ENCODE measurements around the gene ARHGEF16.
A peak's percentile ranks its signal among the peaks of the same experiment; 100 is the strongest.

The ARHGEF16 gene
- total RNA-seq: 0 to 0.72 (median 0) reads per million in 9 experiments

GRCh38 chr1:3453891-3454810 is at the start of gene ARHGEF16:
ARHGEF16 (plus strand) TSS chr1:3454665; CDS start chr1:3463085, 8,420 bp downstream.
- peaks cover 33 to 35% of the 10 kb centered on the region in 2 donors for H3K27me3 Mint-ChIP-seq
- H3K36me3 Mint-ChIP-seq (ENCODE audit: insufficient read depth): no peaks in the 10 kb centered on the region
- peak within 1 kb of the TSS; percentile 70 to 77 for H3K4me3 Mint-ChIP-seq
- H3K9me3 Mint-ChIP-seq: no peaks in the 10 kb centered on the region
- DNase-seq (peak in 1 of 3 experiments; percentile 28), ATAC-seq (replicated peaks) (peak; percentile 64)
- H3K4me1 Mint-ChIP-seq (ENCODE audit: low read depth in 2 of 2): peaks cover 3 to 7% of the 10 kb centered on the region in 2 donors
- peak within 1 kb of the TSS in 1 of 2 donors; percentile 10 for H3K27ac Mint-ChIP-seq

DNA sequence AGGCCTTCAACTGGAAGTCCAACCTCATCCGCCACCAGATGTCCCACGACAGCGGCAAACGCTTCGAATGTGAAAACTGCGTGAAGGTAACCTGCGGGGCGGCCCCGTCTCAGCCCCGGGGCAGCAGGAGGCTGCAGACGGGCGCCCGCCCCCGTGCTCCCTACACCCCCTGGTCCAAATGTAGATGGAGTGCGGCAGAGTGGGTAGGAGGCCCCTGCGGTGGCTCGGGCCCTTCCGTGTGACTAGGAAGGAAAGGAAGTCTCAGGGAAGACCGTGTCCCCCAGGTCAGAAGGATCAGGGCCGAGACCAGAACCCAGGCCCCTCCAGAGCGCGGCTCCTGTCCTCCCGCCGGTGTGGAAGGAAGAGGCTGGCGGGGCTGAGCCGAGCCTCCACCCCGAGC is 49.7 kb upstream of the ARHGEF16 start:
- ATAC-seq (replicated peaks): no peak
- Mint-ChIP-seq H3K27me3 (peaks cover 6 to 8% of the 10 kb centered on the region in 2 donors), H3K4me3 (no peak overlapping the region)

GRCh38 chr1:3405491-3405890 is 49.0 kb upstream of the ARHGEF16 start:
- ATAC-seq (replicated peaks) (no peak), DNase-seq (no peak)
- no peak overlapping the region for H3K4me3 Mint-ChIP-seq

More for the DNA sequence above, 49.7 kb upstream of the ARHGEF16 start:
- Mint-ChIP-seq H3K36me3 (ENCODE audit: insufficient read depth) (no peaks in the 10 kb centered on the region), H3K9me3 (no peaks in the 10 kb centered on the region), H3K27ac (no peak overlapping the region), H3K4me1 (ENCODE audit: low read depth in 2 of 2) (no peaks in the 10 kb centered on the region)
- no peak for DNase-seq

DNA sequence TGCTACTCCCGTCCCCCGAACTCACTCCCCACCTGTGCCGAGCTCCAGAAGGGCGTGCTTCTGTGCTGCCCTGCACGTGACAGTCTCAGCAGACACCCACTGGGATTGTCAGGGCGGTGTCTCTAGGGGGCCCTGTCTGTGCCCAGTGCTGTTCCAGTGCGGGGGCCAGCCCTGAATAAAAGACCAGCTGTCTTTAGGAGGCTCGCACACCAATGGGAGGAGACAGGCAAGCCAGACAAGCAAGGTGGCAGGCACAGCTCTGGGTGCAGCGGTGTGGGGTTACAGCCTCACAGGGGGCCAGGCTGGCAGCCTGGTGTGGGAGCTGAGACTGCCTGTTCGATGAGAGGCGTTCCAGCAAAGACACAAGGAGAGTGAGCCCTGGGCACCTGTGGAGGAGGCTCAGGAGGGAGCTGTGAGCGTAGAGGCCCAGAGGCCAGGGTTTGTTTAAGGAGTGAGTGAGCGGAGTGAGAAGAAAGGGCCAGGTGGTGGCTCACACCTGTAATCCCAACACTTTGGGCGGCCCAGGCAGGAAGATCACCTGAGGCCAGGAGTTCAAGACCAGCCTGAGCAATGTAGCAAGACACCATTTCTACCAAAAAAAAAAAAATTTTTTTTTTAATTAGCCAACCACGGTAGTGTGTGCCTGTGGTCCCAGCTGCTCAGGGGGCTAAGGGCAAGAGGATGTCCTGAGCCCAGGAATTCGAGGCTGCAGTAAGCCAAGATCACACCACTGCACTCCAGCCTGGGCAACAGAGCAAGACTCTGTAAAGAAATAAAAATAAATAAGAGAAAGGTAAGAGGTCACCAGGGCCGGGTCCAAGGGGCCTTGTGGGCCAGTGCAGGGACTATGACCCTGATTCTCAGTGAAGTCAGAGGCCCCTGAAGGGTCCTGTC is 48.2 kb upstream of the ARHGEF16 start:
- H3K4me3 Mint-ChIP-seq: no peak overlapping the region
- no peak for DNase-seq
- H3K9me3 Mint-ChIP-seq: no peaks in the 10 kb centered on the region
- ATAC-seq (replicated peaks): no peak
- peaks cover 6 to 8% of the 10 kb centered on the region in 2 donors for H3K27me3 Mint-ChIP-seq
- peak overlapping the region in 1 of 2 donors; percentile 57 for H3K27ac Mint-ChIP-seq
- no peaks in the 10 kb centered on the region for H3K36me3 Mint-ChIP-seq (ENCODE audit: insufficient read depth)
- no peaks in the 10 kb centered on the region for H3K4me1 Mint-ChIP-seq (ENCODE audit: low read depth in 2 of 2)

More at GRCh38 chr1:3405491-3405890, 49.0 kb upstream of the ARHGEF16 start:
- H3K4me1 Mint-ChIP-seq (ENCODE audit: low read depth in 2 of 2): no peaks in the 10 kb centered on the region
- no peak overlapping the region for H3K27ac Mint-ChIP-seq
- H3K9me3 Mint-ChIP-seq: no peaks in the 10 kb centered on the region
- H3K36me3 Mint-ChIP-seq (ENCODE audit: insufficient read depth): no peaks in the 10 kb centered on the region
- H3K27me3 Mint-ChIP-seq: peaks cover 6 to 8% of the 10 kb centered on the region in 2 donors

DNA sequence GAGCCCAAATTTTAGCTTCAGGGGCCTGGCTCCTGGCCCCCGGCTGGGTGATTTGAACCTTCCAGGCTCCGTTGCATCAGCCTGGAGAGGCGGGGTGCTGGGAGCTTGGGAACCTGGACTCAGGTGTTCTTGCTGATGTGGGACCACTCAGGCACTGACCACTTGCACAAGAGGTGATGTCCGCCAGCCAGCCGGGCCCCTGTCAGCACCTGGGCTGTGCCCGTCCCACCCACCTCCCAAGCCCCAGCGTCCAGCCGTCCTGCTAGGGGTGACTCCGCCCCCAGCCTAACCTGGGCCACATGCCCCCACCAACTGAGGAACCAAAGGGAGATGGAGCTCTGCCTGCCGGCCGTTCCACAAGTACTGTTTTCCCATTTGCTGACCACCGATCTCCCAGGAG is 47.4 kb upstream of the ARHGEF16 start:
- Mint-ChIP-seq H3K9me3 (no peaks in the 10 kb centered on the region), H3K4me1 (ENCODE audit: low read depth in 2 of 2) (no peaks in the 10 kb centered on the region), H3K4me3 (no peak overlapping the region), H3K36me3 (ENCODE audit: insufficient read depth) (no peaks in the 10 kb centered on the region), H3K27me3 (peaks cover 6 to 8% of the 10 kb centered on the region in 2 donors), H3K27ac (no peak overlapping the region)
- ATAC-seq (replicated peaks) (no peak), DNase-seq (no peak)

DNA sequence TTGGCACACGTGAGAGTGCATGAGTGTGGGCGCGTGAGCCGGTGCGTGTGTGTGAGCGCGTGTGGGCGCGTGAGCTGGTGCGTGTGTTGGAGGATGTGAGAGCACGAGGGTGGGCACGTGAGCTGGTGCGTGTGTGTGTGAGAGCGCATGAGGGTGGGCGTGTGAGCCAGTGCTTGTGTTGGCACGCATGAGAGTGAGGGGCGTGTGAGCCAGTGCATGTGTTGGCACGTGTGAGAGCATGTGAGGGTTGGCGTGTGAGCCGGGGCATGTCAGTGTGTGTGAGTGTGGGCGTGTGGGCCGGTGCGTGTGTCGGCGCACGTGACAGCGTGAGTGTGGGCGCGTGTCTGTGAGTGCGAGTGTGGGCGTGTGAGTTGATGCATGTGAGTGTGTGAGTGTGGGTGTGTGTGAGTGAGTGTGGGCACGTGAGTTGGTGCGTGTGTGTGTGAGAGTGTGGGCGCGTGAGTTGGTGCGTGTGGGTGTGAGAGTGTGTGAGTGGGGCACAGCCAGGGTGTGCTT is 45.7 kb upstream of the ARHGEF16 start:
- DNase-seq (no peak), ATAC-seq (replicated peaks) (no peak)
- no peak overlapping the region for H3K4me3 Mint-ChIP-seq
- peaks cover 6 to 15% of the 10 kb centered on the region in 2 donors for H3K27me3 Mint-ChIP-seq
- H3K9me3 Mint-ChIP-seq: no peaks in the 10 kb centered on the region
- no peak overlapping the region for H3K27ac Mint-ChIP-seq
- H3K4me1 Mint-ChIP-seq (ENCODE audit: low read depth in 2 of 2): no peaks in the 10 kb centered on the region
- H3K36me3 Mint-ChIP-seq (ENCODE audit: insufficient read depth): no peaks in the 10 kb centered on the region

GRCh38 chr1:3409366-3410141 is 44.9 kb upstream of the ARHGEF16 start:
- DNase-seq (no peak), ATAC-seq (replicated peaks) (no peak)
- no peaks in the 10 kb centered on the region for H3K36me3 Mint-ChIP-seq (ENCODE audit: insufficient read depth)
- H3K9me3 Mint-ChIP-seq: no peaks in the 10 kb centered on the region
- H3K27ac Mint-ChIP-seq: no peak overlapping the region
- no peaks in the 10 kb centered on the region for H3K4me1 Mint-ChIP-seq (ENCODE audit: low read depth in 2 of 2)
- peaks cover 6 to 21% of the 10 kb centered on the region in 2 donors for H3K27me3 Mint-ChIP-seq
- H3K4me3 Mint-ChIP-seq: no peak overlapping the region

DNA sequence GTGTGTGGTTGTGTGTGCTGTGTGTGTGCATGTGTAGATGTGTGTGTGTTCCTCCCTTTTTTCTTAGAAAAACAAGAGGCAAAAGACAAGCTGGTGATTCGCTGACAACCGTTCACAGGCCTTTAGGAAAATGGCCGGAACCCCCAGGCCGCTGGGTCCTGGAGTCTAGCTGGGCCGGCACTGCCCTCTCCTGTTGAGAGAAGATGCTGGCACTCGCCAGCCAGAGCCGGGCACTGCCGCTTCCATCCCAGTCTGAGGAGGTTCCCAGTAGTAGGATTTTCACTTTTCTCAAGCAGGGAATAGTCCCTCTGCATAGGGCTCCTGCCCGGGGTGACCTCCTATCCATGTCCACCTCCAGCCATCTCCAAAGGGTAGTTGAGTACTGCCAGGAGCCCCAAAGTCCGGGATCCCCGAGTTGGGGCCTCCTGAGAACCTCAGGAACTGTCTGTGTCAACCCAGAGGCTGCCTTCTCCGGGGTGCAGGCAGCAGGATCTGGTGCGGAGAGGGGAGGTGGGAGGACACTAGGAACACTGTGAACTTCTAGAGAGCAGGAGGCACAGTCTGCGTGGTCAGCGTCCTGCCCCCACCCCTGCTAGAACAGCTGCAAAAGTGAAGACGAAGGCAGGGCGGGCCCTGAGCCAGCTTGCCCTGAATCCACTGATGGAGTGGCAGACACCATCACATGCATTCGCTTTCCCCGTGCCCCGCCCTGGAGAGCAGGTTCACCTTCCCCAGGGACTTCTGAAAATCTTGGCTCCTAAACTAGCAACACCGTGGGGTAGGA is 44.1 kb upstream of the ARHGEF16 start:
- H3K4me3 Mint-ChIP-seq: no peak overlapping the region
- no peaks in the 10 kb centered on the region for H3K9me3 Mint-ChIP-seq
- H3K36me3 Mint-ChIP-seq (ENCODE audit: insufficient read depth): peaks cover 3% of the 10 kb centered on the region
- ATAC-seq (replicated peaks): no peak
- H3K27ac Mint-ChIP-seq: no peak overlapping the region
- peaks cover 6 to 27% of the 10 kb centered on the region in 2 donors for H3K27me3 Mint-ChIP-seq
- no peak for DNase-seq
- H3K4me1 Mint-ChIP-seq (ENCODE audit: low read depth in 2 of 2): no peaks in the 10 kb centered on the region

DNA sequence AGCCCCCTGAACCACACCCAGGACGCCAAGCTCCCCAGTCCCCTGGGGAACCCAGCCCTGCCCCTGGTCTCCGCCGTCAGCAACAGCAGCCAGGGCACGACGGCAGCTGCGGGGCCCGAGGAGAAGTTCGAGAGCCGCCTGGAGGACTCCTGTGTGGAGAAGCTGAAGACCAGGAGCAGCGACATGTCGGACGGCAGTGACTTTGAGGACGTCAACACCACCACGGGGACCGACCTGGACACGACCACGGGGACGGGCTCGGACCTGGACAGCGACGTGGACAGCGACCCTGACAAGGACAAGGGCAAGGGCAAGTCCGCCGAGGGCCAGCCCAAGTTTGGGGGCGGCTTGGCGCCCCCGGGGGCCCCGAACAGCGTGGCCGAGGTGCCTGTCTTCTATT is 42.7 kb upstream of the ARHGEF16 start:
- DNase-seq (no peak), ATAC-seq (replicated peaks) (no peak)
- Mint-ChIP-seq H3K4me3 (no peak overlapping the region), H3K36me3 (ENCODE audit: insufficient read depth) (peaks cover 3% of the 10 kb centered on the region), H3K9me3 (peaks cover 0 to 3% of the 10 kb centered on the region in 2 donors), H3K4me1 (ENCODE audit: low read depth in 2 of 2) (no peaks in the 10 kb centered on the region), H3K27ac (no peak overlapping the region), H3K27me3 (peaks cover 0 to 26% of the 10 kb centered on the region in 2 donors)

DNA sequence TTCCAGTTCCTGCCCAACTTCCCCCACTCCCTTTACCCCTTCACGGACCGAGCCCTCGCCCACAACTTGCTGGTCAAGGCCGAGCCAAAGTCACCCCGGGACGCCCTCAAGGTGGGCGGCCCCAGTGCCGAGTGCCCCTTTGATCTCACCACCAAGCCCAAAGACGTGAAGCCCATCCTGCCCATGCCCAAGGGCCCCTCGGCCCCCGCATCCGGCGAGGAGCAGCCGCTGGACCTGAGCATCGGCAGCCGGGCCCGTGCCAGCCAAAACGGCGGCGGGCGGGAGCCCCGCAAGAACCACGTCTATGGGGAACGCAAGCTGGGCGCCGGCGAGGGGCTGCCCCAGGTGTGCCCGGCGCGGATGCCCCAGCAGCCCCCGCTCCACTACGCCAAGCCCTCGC is 42.1 kb upstream of the ARHGEF16 start:
- H3K4me3 Mint-ChIP-seq: no peak overlapping the region
- H3K36me3 Mint-ChIP-seq (ENCODE audit: insufficient read depth): peaks cover 3% of the 10 kb centered on the region
- peaks cover 0 to 27% of the 10 kb centered on the region in 2 donors for H3K27me3 Mint-ChIP-seq
- H3K9me3 Mint-ChIP-seq: peaks cover 0 to 3% of the 10 kb centered on the region in 2 donors
- no peak overlapping the region for H3K27ac Mint-ChIP-seq
- H3K4me1 Mint-ChIP-seq (ENCODE audit: low read depth in 2 of 2): no peaks in the 10 kb centered on the region
- no peak for ATAC-seq (replicated peaks)
- no peak for DNase-seq

DNA sequence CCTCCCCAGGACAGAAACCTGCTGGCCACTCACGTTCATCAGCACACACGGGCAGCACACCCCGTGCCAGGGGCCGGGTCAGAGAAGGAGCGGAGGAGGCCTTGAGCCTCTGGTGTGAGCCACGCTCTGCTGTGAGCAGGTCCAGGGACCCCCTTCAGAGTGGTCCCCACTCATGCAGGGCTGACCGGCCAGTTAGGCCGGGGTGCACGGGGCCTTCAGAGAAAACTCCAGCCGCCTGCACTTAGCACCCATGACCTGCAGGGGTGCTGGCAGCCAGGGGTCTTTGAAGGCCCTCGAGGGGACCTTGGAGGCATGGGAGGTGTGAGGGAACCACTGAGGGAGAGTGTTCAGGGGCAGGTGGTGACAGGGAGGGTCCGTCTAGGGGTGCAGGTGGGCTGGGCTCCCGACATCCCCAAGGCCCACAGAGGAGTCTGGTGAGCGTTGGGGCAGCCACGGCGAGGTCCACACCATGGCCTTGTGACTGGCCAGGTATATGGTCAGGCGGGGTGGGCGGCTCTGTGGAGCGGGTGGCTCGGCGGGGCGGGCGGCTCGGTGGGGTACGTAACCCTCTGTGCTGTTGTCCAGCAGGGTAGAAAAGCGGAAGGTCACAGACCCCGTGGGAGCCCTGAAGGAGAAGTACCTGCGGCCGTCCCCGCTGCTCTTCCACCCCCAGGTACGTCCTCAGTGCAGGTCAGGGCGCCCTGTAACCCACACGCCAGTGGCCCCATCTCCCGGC is 40.3 kb upstream of the ARHGEF16 start:
- Mint-ChIP-seq H3K4me1 (ENCODE audit: low read depth in 2 of 2) (no peaks in the 10 kb centered on the region), H3K27me3 (peaks cover 0 to 27% of the 10 kb centered on the region in 2 donors), H3K4me3 (no peak overlapping the region), H3K27ac (no peak overlapping the region), H3K36me3 (ENCODE audit: insufficient read depth) (peaks cover 3% of the 10 kb centered on the region), H3K9me3 (peaks cover 0 to 3% of the 10 kb centered on the region in 2 donors)
- DNase-seq (no peak), ATAC-seq (replicated peaks) (no peak)
